Measurements from ENCODE around the gene MATN1.

Gene MATN1

GRCh38 chr1:30757352-30758120 lies 34.2 kb upstream of the MATN1 start, which contains the start of gene LAPTM5:
Gene LAPTM5 (minus strand): TSS chr1:30757774. CDS start chr1:30757745, 29 bp downstream.
- peak; percentile 82 for DNase-seq

- DNase-seq: peak; percentile 83
Observed at GRCh38 chr1:30756545-30757351, 33.4 kb upstream of the MATN1 start.

GRCh38 chr1:30756206-30756544 lies 32.8 kb upstream of the MATN1 start:
- DNase-seq: peak; percentile 43

- no peak for DNase-seq
Observed at GRCh38 chr1:30755746-30756145, 32.4 kb upstream of the MATN1 start.

- DNase-seq: no peak
Observed at GRCh38 chr1:30755334-30755733, 31.9 kb upstream of the MATN1 start.

- DNase-seq: peak; percentile 47
Observed at GRCh38 chr1:30754684-30755171, 31.3 kb upstream of the MATN1 start.

GRCh38 chr1:30753660-30754123 lies 30.3 kb upstream of the MATN1 start:
- DNase-seq: no peak

GRCh38 chr1:30753118-30753517 lies 29.7 kb upstream of the MATN1 start:
- no peak for DNase-seq

GRCh38 chr1:30752651-30752908 lies 29.2 kb upstream of the MATN1 start:
- DNase-seq: no peak

GRCh38 chr1:30751830-30752650 lies 28.7 kb upstream of the MATN1 start:
- DNase-seq: peak; percentile 46

- DNase-seq: peak; percentile 38
Observed at GRCh38 chr1:30750731-30751291, 27.4 kb upstream of the MATN1 start.

GRCh38 chr1:30749691-30750583 lies 26.6 kb upstream of the MATN1 start:
- DNase-seq: peak; percentile 78

GRCh38 chr1:30748699-30749401 lies 25.5 kb upstream of the MATN1 start:
- peak; percentile 48 for DNase-seq

- no peak for DNase-seq
Observed at GRCh38 chr1:30748098-30748698, 24.8 kb upstream of the MATN1 start.

- no peak for DNase-seq
Observed at GRCh38 chr1:30747033-30748008, 23.9 kb upstream of the MATN1 start.

GRCh38 chr1:30746212-30747032 lies 23.0 kb upstream of the MATN1 start:
- no peak for DNase-seq

- DNase-seq: no peak
Observed at GRCh38 chr1:30745834-30746208, 22.4 kb upstream of the MATN1 start.

- DNase-seq: peak; percentile 38
Observed at GRCh38 chr1:30745156-30745833, 21.9 kb upstream of the MATN1 start.

Data from CD4-positive, alpha-beta T cell treated with Interleukin-17A for 4 hours (primary cell).